Left ventricle myocardium inferior (tissue), 1 donor: ENCODE data around the gene FILIP1. TPM values are rescaled to one million over a fixed set of nuclear protein-coding genes. Genes with fewer than 3 reads are reported as not detected.

Experiments used
- DNase-seq: peaks from one replicate; pipeline ENCODE4 v3.0.0-alpha.2; 2020
- H3K27ac ChIP-seq: fragments of 200-600 bp; replicated peaks from 2 replicates; pipeline ENCODE4 v1.8.0; 2021
- H3K27me3 ChIP-seq: fragments of 200-600 bp; 2 replicates; pipeline ENCODE4 v1.8.0; 2021; ENCODE audit warnings: low read depth
- H3K36me3 ChIP-seq: fragments of 200-600 bp; 2 replicates; pipeline ENCODE4 v1.8.0; 2021
- H3K4me1 ChIP-seq: fragments of 200-600 bp; 2 replicates; pipeline ENCODE4 v1.8.0; 2021
- H3K4me3 ChIP-seq: fragments of 200-600 bp; 2 replicates; pipeline ENCODE4 v1.8.0; 2021; ENCODE audit warnings: mild to moderate bottlenecking, moderate library complexity
- H3K9me3 ChIP-seq: fragments of 200-600 bp; replicated peaks from 2 replicates; pipeline ENCODE4 v1.8.0; 2021
- intact Hi-C: fragments of 100-400 bp; cut with micrococcal nuclease; formaldehyde crosslinking; loops from one replicate; pipeline ENCODE4 v1.11.0; 2022
- total RNA-seq: library from RNA; stranded (reverse); fragmentation: NEBNext Ultra II Directional; extraction: Animal tissue kit (Norgen Biotek cat#: 25700); gene quantifications from one replicate; pipeline ENCODE4 v1.2.1, GENCODE V29; 2021
- TF ChIP-seq, protein P1 (sequence below): fragments of 200-600 bp; IDR thresholded peaks from 2 replicates; pipeline ENCODE4 v1.8.0; 2021; ENCODE audit warnings: antibody characterized with exemption, mild to moderate bottlenecking, borderline replicate concordance
- donor health status: DM: no; HTN: yes; CAD: no; lungs with severe emphysema.

Gene FILIP1
- total RNA-seq, 1 donor from 2014 or later, result 173 TPM

DNA sequence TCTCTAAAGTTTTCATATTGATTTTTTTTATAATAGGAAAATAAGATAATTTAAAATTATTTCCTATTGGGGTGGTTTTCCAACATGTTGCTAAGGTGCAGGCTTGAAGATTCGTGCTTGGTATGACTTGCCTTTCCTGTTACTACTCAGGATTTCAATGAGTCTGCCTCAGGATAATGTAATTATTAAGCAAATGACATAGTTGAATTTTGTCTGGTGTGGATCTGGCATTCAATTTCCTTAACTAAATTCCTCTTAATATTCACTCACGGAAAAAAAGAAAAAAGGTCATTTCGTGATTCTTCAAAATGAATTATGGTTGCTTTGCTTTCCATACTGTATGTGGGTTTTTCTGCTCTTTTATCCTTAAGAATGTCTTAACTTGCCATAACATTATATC, 9.3 kb upstream of the FILIP1 start:
- intact Hi-C loops, result no loop called here
- H3K9me3 ChIP-seq, result no peaks in the 10 kb centered on the region
- peak overlapping the region; percentile 40 for H3K27ac ChIP-seq
- DNase-seq, result no peak
- TF ChIP-seq, protein P1, sequence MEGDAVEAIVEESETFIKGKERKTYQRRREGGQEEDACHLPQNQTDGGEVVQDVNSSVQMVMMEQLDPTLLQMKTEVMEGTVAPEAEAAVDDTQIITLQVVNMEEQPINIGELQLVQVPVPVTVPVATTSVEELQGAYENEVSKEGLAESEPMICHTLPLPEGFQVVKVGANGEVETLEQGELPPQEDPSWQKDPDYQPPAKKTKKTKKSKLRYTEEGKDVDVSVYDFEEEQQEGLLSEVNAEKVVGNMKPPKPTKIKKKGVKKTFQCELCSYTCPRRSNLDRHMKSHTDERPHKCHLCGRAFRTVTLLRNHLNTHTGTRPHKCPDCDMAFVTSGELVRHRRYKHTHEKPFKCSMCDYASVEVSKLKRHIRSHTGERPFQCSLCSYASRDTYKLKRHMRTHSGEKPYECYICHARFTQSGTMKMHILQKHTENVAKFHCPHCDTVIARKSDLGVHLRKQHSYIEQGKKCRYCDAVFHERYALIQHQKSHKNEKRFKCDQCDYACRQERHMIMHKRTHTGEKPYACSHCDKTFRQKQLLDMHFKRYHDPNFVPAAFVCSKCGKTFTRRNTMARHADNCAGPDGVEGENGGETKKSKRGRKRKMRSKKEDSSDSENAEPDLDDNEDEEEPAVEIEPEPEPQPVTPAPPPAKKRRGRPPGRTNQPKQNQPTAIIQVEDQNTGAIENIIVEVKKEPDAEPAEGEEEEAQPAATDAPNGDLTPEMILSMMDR, result no peak
- no peaks in the 10 kb centered on the region for H3K36me3 ChIP-seq
- no peak overlapping the region for H3K4me3 ChIP-seq
- H3K27me3 ChIP-seq, result no peaks in the 10 kb centered on the region
- peaks cover 27% of the 10 kb centered on the region for H3K4me1 ChIP-seq

DNA sequence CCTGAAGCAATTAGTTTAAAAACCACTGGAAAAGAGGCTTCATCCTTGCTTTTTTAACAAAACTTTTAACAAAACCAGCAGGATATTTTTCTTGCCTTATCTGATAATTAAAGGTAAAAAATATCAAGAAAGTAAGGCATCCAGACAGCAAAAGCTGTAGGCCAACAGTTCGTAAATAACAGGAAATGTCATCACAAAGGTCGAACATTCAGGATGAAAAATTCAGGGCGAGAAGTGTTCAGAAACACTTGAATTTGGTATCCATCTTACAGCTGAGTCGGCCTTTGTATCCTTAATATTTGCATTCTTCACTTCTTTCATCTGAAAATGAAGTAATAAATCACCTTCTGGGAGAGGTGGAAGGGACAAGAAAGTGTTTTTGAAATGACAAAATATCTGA, 8.2 kb upstream of the FILIP1 start:
- intact Hi-C loops, result no loop called here
- Histone ChIP-seq H3K4me3 (no peak overlapping the region), H3K27ac (no peak overlapping the region), H3K9me3 (no peaks in the 10 kb centered on the region), H3K36me3 (no peaks in the 10 kb centered on the region), H3K4me1 (peaks cover 35% of the 10 kb centered on the region), H3K27me3 (no peaks in the 10 kb centered on the region)
- TF ChIP-seq, protein P1, result no peak
- no peak for DNase-seq

DNA sequence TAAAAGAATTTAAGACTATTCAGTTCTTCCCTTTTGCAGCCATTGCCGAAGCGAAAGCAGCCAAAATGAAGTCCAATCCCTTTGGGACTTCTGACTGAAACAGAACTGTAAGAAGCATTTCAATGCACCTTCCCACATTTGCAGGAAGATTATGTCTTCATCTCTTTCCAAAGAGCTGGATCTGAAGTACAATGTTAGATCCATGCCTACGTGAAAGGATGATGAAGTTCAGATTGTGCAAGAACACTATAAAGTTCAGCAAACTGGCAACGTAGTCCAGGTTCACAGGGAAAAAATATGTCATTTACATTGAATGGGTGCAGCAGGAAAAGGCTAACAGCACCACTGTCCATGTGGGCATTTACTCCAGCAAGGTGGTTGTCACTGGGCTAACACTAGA, 6.0 kb upstream of the FILIP1 start:
- Histone ChIP-seq H3K27ac (peak overlapping the region; percentile 4), H3K4me3 (no peak overlapping the region), H3K36me3 (no peaks in the 10 kb centered on the region), H3K4me1 (peaks cover 50% of the 10 kb centered on the region), H3K27me3 (no peaks in the 10 kb centered on the region), H3K9me3 (no peaks in the 10 kb centered on the region)
- intact Hi-C loops, result loop anchor here (10.0 kb wide), 1 partner anchor 75 kb away; no protein-coding TSS in a partner anchor
- TF ChIP-seq, protein P1, result no peak
- DNase-seq, result no peak

GRCh38 chr6:75498862-75499261, 5.3 kb upstream of the FILIP1 start:
- no peak for DNase-seq
- TF ChIP-seq, protein P1, result no peak
- no peaks in the 10 kb centered on the region for H3K27me3 ChIP-seq
- H3K9me3 ChIP-seq, result no peaks in the 10 kb centered on the region
- no peak overlapping the region for H3K4me3 ChIP-seq
- no peaks in the 10 kb centered on the region for H3K36me3 ChIP-seq
- intact Hi-C loops, result loop anchor here (10.0 kb wide), 1 partner anchor 74 kb away; no protein-coding TSS in a partner anchor
- peaks cover 58% of the 10 kb centered on the region for H3K4me1 ChIP-seq
- H3K27ac ChIP-seq, result peak overlapping the region; percentile 11

GRCh38 chr6:75497994-75498393, 4.4 kb upstream of the FILIP1 start:
- no peaks in the 10 kb centered on the region for H3K9me3 ChIP-seq
- no peak for DNase-seq
- no peaks in the 10 kb centered on the region for H3K27me3 ChIP-seq
- no peaks in the 10 kb centered on the region for H3K36me3 ChIP-seq
- intact Hi-C loops, result loop anchor here (10.0 kb wide), 1 partner anchor 73 kb away; no protein-coding TSS in a partner anchor
- peaks cover 52% of the 10 kb centered on the region for H3K4me1 ChIP-seq
- H3K27ac ChIP-seq, result peak overlapping the region; percentile 11
- TF ChIP-seq, protein P1, result no peak
- H3K4me3 ChIP-seq, result no peak overlapping the region
